Measurements from ENCODE around the gene MED29.

Gene MED29

DNA sequence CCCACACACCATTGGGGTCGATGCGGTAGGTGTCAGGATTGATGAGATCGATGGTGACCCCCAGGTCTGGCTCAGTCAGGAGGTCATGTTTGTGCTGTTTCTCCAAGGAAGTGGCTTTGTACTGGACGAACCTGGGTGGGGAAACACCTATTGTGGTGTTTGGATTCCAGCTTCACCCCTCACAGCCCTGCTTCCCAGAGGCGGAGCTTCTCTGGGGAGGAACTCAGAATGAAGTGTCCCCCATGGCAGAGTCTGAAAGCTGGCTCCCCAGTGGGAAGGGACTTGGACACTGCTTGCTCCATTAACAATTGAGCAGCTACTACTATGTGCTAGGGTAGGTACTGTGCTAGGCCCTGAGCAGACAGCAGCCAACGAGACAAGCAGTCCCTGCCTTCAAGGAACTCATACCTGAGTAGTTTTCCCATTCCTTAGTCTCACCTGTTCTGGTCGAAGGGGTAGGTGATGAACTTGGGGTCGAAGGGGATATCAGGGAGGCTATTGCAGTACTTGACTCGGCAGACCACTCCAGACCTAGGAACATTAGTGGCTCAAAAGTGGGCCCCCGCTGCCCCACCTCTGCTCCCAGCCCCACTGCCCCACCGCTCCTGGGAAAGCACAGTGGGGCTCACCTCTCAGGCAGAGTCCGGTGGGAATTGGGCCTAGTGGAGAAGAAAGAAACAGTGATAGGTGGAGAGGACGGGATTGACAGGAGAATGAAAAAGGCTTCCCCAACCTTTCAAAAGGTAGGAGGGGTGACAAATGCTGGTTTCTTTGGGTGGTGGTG lies 1.4 kb upstream of the MED29 start:
- in situ Hi-C loops (cut with HindIII; ENCODE audit: low pct_ligation_motif_present, low pct_unique_long_range_greater_than_20kb, low sequenced_read_pairs) = no loop called here
- DNase-seq = no peak

GRCh38 chr19:39390451-39390750 lies 777 bp upstream of the MED29 start:
- in situ Hi-C loops (cut with HindIII; ENCODE audit: low pct_ligation_motif_present, low pct_unique_long_range_greater_than_20kb, low sequenced_read_pairs) = no loop called here
- peak; percentile 50 for DNase-seq

- DNase-seq = peak; percentile 78
- in situ Hi-C loops (cut with HindIII; ENCODE audit: low pct_ligation_motif_present, low pct_unique_long_range_greater_than_20kb, low sequenced_read_pairs) = no loop called here
These were observed 6.5 kb downstream of the MED29 start for GRCh38 chr19:39397360-39398296.

DNA sequence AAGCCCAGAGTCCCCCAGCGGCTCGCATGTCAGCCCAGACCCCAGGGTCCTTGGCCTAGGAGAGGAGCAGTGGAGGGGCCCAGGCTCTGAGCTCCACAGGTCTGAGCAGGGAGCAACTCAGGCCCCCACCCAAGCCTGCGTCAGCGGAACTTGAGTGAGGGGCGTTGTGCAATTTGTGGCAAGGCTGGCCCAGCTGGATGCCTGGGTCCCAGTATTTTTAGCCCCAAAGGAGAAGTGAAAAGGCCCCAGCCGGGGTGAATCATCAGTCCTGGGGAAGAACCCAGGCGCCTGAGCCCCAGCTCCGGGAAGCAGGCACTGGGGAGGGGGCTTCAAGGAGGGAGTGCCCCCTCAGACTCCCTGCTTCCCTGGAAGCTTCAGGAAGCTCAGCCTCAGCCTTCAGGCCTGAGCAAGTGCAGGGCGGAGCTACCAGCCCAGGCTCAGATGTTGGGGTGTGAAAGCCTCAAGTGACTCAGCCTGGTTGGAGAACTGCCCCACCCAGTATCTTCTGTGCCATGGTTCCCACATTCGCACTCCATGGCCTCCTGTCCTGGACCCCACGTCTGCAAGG lies 7.2 kb downstream of the MED29 start:
- peak; percentile 50 for DNase-seq
- in situ Hi-C loops (cut with HindIII; ENCODE audit: low pct_ligation_motif_present, low pct_unique_long_range_greater_than_20kb, low sequenced_read_pairs) = no loop called here

- in situ Hi-C loops (cut with HindIII; ENCODE audit: low pct_ligation_motif_present, low pct_unique_long_range_greater_than_20kb, low sequenced_read_pairs) = no loop called here
- DNase-seq = no peak
These were observed 8.5 kb downstream of the MED29 start for GRCh38 chr19:39399668-39400050.

GRCh38 chr19:39400061-39400460 lies 8.9 kb downstream of the MED29 start:
- DNase-seq = no peak

DNA sequence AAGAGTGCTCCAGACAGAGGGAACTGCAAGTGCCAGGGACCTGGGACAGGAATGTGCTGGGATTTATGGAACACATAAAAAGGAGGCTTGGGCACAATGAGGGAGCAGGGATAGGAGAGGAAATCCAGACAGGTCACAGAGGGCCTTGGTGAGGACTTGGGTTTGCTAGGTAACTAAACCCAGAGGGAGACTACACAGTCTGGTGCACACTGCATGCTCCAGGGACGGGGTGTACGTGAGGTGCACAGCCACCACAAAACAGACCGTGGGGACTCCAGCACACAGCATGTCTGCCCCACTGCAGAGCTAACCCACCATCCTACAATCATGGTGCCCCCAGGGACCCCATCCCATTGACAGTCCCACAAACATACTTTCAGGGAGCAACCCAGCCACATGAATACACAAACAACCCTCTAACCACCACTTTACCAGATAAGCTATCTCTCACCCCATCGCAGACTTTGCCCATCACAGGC lies 9.9 kb downstream of the MED29 start:
- DNase-seq = no peak
- in situ Hi-C loops (cut with HindIII; ENCODE audit: low pct_ligation_motif_present, low pct_unique_long_range_greater_than_20kb, low sequenced_read_pairs) = no loop called here

More at GRCh38 chr19:39400061-39400460, 8.9 kb downstream of the MED29 start:
- in situ Hi-C loops (cut with HindIII; ENCODE audit: low pct_ligation_motif_present, low pct_unique_long_range_greater_than_20kb, low sequenced_read_pairs) = no loop called here

GRCh38 chr19:39401549-39402345 lies 10.6 kb downstream of the MED29 start:
- in situ Hi-C loops (cut with HindIII; ENCODE audit: low pct_ligation_motif_present, low pct_unique_long_range_greater_than_20kb, low sequenced_read_pairs) = no loop called here

DNA sequence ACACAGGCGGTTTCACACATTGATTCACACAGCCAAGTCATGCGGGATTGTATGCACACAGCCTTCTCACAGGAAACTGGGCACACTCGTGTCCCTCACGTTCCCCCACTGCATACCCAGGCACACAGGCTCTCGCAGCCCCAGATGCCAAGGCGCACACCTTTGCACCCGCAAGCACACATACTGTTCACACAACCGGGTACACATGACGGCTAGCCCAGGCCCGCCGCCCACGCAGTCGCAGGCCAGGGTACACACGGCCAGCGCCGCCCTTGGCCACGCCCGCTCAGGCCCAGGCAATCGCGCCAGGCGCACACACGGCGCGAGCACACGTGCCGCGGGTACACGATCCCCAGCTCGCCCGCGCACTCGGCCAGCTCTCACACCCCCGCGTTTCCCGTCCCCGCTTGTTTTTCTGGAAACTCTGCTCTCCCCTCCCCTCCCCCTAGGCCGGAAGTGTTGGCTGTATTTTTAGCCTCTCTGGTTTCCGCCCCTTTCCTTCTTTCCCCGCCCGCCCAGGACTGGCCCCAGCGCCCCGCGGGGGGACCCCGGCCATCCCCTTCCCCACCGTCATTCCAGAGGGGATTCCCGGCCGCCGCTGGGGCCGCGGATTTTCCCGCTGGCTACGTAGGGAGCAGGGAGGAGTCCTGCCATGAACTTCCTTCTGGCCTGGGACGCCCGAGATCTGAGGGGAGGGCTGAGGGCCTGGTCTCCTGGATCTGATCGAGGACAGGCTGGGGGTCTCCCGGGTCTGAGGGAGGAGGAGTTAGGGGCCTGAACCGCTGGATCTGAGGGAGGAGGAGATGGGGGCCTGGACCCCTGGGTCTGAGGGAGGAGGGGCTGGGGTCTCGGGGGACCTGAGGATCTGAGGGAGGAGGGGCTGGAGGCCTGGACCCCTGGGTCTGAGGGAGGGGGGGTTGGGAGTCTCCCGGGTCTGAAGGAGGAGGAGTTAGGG lies 11.4 kb downstream of the MED29 start:
- in situ Hi-C loops (cut with HindIII; ENCODE audit: low pct_ligation_motif_present, low pct_unique_long_range_greater_than_20kb, low sequenced_read_pairs) = no loop called here
- DNase-seq = peak; percentile 73

More at GRCh38 chr19:39401549-39402345, 10.6 kb downstream of the MED29 start:
- peak; percentile 35 for DNase-seq

GRCh38 chr19:39403331-39404312 lies 12.4 kb downstream of the MED29 start:
- in situ Hi-C loops (cut with HindIII; ENCODE audit: low pct_ligation_motif_present, low pct_unique_long_range_greater_than_20kb, low sequenced_read_pairs) = no loop called here
- DNase-seq = peak; percentile 93

DNA sequence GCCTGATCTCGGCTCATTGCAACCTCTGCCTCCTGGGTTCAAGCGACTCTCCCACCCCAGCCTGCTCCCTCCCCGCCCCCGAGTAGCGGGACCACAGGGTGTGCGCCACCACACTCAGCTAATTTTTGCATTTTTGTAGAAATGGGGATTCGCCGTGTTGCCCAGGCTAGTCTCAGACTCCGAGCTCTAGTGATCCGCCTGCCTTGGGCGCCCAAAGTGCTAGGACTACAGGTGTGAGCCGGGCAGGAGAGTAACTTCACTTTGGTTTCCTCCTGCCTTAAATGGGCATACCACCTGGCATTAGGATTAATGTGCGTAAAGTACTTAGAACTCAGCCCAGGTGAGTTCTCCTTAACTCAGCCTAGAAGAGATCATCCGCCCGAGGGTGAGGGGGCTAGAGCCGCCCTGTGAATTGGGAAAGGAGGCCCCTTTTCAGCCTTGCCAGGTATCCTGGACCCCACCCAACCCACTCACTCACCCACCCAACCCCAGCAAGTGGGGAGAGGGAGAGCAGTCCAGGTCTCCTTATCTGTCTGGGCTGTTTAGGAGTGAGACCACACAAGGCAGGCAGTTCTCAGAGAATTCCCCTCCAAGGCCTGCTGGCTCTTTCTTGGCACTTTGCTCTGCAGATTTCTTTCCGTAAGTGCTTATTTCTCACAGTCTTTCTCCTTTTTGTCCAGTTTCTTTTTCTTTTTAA lies 14.2 kb downstream of the MED29 start:
- in situ Hi-C loops (cut with HindIII; ENCODE audit: low pct_ligation_motif_present, low pct_unique_long_range_greater_than_20kb, low sequenced_read_pairs) = no loop called here
- DNase-seq = no peak

DNA sequence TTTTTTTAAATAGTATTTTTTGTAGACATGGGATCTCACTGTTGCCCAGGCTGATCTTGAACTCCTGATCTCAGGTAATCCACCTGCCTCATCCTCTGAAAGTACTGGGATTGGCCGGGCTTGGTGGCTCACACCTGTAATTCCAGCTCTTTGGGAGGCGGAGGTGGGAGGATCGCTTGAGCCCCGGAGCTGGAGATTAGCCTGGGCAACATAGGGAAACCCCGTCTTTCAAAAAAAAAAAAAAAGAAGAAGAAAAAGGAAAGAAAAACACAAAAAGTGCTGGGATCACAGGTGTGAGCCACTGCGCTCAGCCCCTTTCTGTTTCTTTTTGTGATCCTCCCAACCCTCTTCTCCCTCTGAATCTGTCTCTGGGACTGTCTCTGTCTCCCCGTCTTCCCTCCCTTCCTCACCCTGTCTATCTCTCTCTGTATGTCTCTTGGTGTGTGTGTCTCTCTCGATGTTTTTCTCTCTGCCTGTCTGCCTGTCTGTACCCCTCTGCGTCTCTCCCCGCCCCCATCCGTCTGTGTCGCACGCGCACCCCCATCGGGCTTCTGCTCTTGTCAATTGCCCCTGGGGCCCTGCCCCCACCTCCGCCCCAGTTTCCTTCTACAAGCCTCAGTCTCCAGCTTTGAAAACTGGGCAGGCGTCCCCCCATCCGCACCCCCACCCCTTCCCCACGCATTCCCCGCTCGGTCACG lies 14.9 kb downstream of the MED29 start:
- in situ Hi-C loops (cut with HindIII; ENCODE audit: low pct_ligation_motif_present, low pct_unique_long_range_greater_than_20kb, low sequenced_read_pairs) = no loop called here
- no peak for DNase-seq

DNA sequence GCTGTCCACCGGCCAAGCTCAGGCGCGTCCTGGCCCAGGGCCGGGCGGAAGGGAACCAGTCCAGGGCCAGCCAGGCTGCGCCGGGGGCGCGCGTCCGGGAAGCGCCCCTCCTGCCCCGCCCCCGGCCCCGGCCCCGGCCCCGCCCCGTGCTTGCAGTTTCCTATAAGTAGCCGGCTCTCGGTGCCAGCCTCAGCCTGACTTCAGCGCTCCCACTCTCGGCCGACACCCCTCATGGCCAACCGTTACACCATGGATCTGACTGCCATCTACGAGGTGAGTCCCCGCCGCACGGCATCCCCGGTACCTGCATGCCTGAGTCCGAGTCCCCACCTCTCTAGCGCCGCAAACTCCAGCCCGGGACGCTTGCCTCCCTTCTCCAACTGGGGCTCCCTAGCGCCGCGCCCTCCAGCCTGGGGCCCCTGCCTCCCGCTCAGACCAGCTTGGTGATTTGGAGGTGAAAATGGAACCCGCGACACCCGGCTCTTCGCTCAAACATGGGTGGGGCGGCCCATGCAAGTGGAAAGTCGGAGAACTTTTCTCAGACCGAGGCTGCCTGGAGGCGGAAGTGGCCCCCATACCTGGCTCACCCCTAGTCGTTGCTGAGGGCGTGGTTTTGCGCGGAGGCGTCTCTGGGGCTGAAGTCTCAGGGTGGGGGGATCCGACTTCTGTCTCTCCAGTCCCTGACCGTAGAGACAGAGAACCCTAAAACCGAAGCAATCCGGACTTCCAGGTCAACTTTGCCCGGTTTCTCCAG lies 15.7 kb downstream of the MED29 start, which contains the start of gene ZFP36:
Gene ZFP36, plus strand, starts transcription at position 192 of the 754 bp plus-strand sequence. Its CDS starts 58 bp downstream, at position 250.
- DNase-seq = peak; percentile 69

GRCh38 chr19:39407410-39407659 lies 16.2 kb downstream of the MED29 start:
- DNase-seq = no peak
- in situ Hi-C loops (cut with HindIII; ENCODE audit: low pct_ligation_motif_present, low pct_unique_long_range_greater_than_20kb, low sequenced_read_pairs) = no loop called here

More for the DNA sequence above, 15.7 kb downstream of the MED29 start, which contains the start of gene ZFP36:
- in situ Hi-C loops (cut with HindIII; ENCODE audit: low pct_ligation_motif_present, low pct_unique_long_range_greater_than_20kb, low sequenced_read_pairs) = no loop called here

Measured in ACHN (cell line).